Measurements from ENCODE around the gene TMPRSS7. TPM values are rescaled to one million over a fixed set of nuclear protein-coding genes. Genes with fewer than 3 reads are reported as not detected.

TMPRSS7 gene
- total and polyA plus RNA-seq, 12 donors = not detected

- 81 to 92% (median 89%) methylated on average over 2 of the region's 2 CpGs for WGBS, 4 donors
- intact Hi-C loops (cut with DNase I) = no loop called here
- no peaks in the 10 kb centered on the region for H3K9me3 ChIP-seq (replicated peaks in 1 of 3)
- no peaks in the 10 kb centered on the region for H3K36me3 ChIP-seq (replicated peaks in 1 of 2)
- no peaks in the 10 kb centered on the region for H3K4me1 ChIP-seq (replicated peaks in 1 of 2)
- H3K4me3 ChIP-seq = no peak overlapping the region
- TF ChIP-seq CTCF (IDR thresholded peaks at IDR 0.05) (no peak), POLR2A (IDR thresholded peaks at IDR 0.05) (no peak)
- H3K27ac ChIP-seq = no peak overlapping the region
- no peak for DNase-seq
- H3K27me3 ChIP-seq = no peaks in the 10 kb centered on the region
These were observed 70.2 kb downstream of the TMPRSS7 start for GRCh38 chr3:112104774-112105173.

GRCh38 chr3:112109322-112109721, 74.8 kb downstream of the TMPRSS7 start:
- TF ChIP-seq CTCF (IDR thresholded peaks at IDR 0.05) (no peak), POLR2A (IDR thresholded peaks at IDR 0.05) (no peak)
- WGBS, 4 donors = 76 to 86% (median 78%) methylated on average over 5 of the region's 5 CpGs
- H3K4me1 ChIP-seq (replicated peaks in 1 of 2) = no peaks in the 10 kb centered on the region
- no peaks in the 10 kb centered on the region for H3K36me3 ChIP-seq (replicated peaks in 1 of 2)
- DNase-seq = no peak
- intact Hi-C loops (cut with DNase I) = no loop called here
- H3K4me3 ChIP-seq = no peak overlapping the region
- H3K27me3 ChIP-seq = no peaks in the 10 kb centered on the region
- no peak overlapping the region for H3K27ac ChIP-seq
- no peaks in the 10 kb centered on the region for H3K9me3 ChIP-seq (replicated peaks in 1 of 3)

- Histone ChIP-seq H3K4me1 (replicated peaks in 1 of 2) (peaks cover 0 to 5% of the 10 kb centered on the region in 2 donors), H3K27me3 (no peaks in the 10 kb centered on the region), H3K36me3 (replicated peaks in 1 of 2) (no peaks in the 10 kb centered on the region), H3K27ac (no peak overlapping the region), H3K9me3 (replicated peaks in 1 of 3) (no peaks in the 10 kb centered on the region), H3K4me3 (no peak overlapping the region)
- DNase-seq = peak; percentile 67 to 88 (median 75)
- intact Hi-C loops (cut with DNase I) = loop anchor here in 1 of 2 donors (10.0 kb wide), 1 partner anchor 413 kb away; no protein-coding TSS in a partner anchor
- 11 to 19% (median 15%) methylated on average over 3 of the region's 3 CpGs for WGBS, 4 donors
- TF ChIP-seq CTCF (IDR thresholded peaks at IDR 0.05) (peak; percentile 47 to 74 (median 69)), POLR2A (IDR thresholded peaks at IDR 0.05) (no peak)
These were observed 77.4 kb downstream of the TMPRSS7 start for GRCh38 chr3:112111785-112112402.

GRCh38 chr3:112114576-112115160, 80.1 kb downstream of the TMPRSS7 start:
- intact Hi-C loops (cut with DNase I) = loop anchor here in 1 of 2 donors (10.0 kb wide), 1 partner anchor 410 kb away; no protein-coding TSS in a partner anchor
- DNase-seq = no peak
- TF ChIP-seq CTCF (IDR thresholded peaks at IDR 0.05) (no peak), POLR2A (IDR thresholded peaks at IDR 0.05) (no peak)
- H3K27me3 ChIP-seq = no peaks in the 10 kb centered on the region
- no peaks in the 10 kb centered on the region for H3K9me3 ChIP-seq (replicated peaks in 1 of 3)
- no peak overlapping the region for H3K27ac ChIP-seq
- H3K4me3 ChIP-seq = no peak overlapping the region
- no peaks in the 10 kb centered on the region for H3K36me3 ChIP-seq (replicated peaks in 1 of 2)
- H3K4me1 ChIP-seq (replicated peaks in 1 of 2) = peaks cover 0 to 5% of the 10 kb centered on the region in 2 donors
- 93 to 98% (median 95%) methylated on average over 6 of the region's 6 CpGs for WGBS, 4 donors
